HG03457 (cell line): ENCODE results near the gene MESP2.
A peak's percentile ranks its signal among the peaks of the same experiment; 100 is the strongest.

ENCODE experiments used
- ATAC-seq: cut with Tn5 transposase; IDR thresholded peaks from one replicate; pipeline ENCODE4 v1.9.1; 2021; ENCODE audit warnings: moderate number of reproducible peaks; ENCODE audit not compliant: unreplicated experiment

MESP2 gene

GRCh38 chr15:89776274-89777072 lies at the start of gene MESP2:
Gene MESP2 (plus strand): TSS chr15:89776332. CDS start chr15:89776358, 26 bp downstream.
- no peak for ATAC-seq

DNA sequence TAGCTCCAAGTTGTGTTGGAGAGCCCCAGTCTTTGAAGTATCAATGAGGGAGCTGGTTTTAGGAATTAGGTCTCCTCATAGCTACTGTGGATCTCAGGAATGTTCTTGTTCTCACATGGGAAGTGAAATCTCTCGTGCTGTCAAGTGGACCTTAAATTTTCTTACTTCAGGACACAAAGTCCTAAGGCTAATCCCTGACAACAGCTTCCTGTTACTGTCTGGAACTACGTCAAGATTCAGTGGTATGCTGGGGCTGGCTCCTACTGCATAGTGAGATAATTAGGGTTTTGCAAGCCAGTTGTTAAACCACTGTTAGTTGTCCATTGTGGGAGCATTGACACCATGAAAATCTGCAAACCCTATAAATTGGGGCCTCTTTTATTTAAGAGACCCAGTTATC lies 47.9 kb upstream of the MESP2 start:
- ATAC-seq: no peak

- no peak for ATAC-seq
Observed at GRCh38 chr15:89731275-89731674, 44.9 kb upstream of the MESP2 start.

DNA sequence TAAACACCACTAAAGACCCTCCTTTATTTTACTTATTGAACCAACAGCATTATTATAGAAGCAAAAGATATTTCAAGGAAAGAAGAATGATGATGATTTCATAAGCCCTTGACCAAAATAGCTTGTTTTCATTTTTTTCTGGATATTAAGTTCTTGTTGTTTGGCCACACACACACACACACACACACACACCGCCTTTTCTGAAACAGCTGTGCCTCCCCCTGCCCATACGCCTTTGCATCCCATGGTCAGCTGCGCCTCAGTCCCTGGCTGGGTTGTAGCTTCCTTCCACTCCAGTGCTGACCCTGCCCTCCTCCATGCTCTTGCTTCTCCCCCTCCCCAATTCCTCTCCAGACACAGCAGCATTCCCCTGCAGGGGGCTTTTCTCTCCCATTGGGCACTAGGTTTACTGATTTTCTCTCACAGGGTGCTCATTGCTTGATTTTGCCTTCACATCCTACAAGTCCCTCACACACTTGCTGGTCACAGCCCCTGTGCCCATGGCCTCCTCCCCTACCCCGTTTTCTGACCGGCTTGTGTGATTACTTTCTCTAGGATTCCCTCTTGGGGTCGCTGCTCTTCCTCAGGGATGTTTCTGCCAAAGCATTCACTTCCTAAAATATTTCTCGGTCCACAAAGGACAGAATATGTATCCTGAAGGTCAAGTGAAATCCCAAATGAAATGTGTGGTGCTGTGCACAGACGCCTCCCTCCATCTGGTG lies 43.5 kb upstream of the MESP2 start:
- ATAC-seq: no peak

DNA sequence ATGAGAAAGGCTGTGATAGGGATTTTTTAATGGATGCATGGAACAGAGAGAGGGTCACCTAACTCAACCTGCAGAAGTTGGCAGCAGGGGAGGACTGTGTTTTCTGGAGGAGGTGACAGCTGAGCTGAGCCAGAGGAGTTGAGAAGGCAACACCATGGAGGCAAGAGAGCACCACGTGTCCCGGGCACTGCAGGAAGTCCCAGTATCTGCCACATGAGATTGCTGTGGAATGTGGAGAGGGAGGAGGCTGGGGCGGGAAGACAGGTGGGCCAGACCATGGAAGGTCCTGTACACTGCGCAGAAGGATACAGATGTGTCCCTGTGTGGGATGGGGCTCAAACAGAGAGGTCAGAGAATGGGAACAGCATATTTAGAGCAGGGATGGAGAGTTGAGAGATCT lies 40.4 kb upstream of the MESP2 start:
- no peak for ATAC-seq

- ATAC-seq: no peak
Observed at GRCh38 chr15:89740137-89740536, 36.0 kb upstream of the MESP2 start.

GRCh38 chr15:89743011-89743410 lies 33.1 kb upstream of the MESP2 start:
- no peak for ATAC-seq

- ATAC-seq: no peak
Observed at GRCh38 chr15:89743594-89743993, 32.5 kb upstream of the MESP2 start.

- ATAC-seq: no peak
Observed at GRCh38 chr15:89745131-89745530, 31.0 kb upstream of the MESP2 start.

GRCh38 chr15:89745768-89746167 lies 30.4 kb upstream of the MESP2 start:
- no peak for ATAC-seq

- no peak for ATAC-seq
Observed at GRCh38 chr15:89746386-89746780, 29.7 kb upstream of the MESP2 start.

DNA sequence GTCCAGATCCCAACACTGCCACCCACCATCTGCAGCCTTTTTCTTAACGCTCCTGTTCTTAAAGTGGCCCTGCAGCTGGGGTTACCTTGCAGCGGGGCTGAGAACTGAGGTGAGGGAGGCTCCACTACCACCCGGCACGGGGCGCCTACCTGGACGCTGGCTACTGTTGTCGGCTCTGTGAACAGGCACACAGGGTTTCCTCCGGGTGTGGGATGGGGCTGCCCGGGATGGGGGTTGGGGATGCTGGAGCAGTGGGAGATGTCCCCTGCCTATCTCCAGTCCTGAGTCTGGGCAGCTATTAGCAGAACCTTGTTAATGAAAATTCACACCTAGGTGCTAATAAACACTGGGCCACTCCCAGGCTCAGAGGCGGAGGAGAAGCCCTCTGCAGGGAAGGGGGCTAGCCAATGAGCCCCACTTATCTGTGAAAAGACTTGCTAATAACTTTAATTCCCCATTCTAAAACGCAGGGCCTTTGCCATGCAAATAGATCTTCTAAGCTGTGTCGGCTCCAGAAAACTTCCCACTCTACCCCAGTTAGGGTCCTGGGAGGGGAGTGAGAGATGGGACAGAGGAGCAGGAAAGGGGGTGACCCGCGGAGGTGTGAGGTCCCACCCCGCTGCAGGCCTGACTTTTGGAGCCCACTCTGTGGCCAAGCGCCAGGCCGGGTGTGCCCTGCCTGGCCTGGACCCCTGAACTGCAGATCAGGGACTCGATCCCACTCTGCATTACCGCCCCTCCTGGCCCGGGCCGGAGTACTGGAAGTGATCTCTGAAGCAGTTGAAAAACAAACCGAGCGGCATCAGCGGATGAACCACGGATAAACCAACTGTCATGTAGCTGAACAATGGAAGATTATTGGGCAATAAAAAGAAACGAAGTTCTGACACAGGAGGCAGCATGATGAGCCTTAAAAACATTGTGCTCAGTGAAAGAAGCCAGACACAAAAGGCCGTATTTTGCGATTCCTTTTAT lies 28.1 kb upstream of the MESP2 start:
- no peak for ATAC-seq

- no peak for ATAC-seq
Observed at GRCh38 chr15:89749054-89749453, 27.1 kb upstream of the MESP2 start.

- no peak for ATAC-seq
Observed at GRCh38 chr15:89749526-89749925, 26.6 kb upstream of the MESP2 start.

DNA sequence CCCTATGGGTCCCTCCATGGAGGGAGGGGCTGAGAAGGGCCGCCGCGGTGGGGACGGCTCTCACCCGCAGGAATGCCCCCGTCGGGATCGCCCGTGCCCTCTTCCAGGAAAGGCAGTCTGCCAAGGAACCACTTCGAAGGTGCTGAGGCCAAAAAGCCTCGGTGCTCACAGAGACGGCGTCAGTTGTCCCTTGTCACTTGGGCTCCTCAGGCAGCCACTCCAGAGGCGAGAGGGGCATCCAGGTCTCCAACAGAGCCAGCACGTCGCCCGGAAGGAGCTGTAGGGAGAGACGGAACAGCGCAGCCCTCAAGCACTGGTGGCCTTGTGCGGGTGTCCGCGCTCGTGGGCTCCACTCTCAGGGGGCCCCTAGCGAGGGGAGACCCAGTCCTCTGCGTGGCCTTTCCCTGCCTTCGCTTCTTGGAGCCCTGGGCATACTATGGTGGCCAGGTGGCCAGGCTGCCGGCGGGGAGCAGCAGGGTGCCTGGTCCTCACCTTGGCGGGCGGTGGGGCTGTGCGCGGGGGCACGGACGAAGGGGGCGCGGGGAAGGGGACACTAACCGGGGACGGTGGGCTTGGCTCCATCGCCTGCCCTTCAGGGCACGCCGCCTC lies 26.1 kb upstream of the MESP2 start:
- no peak for ATAC-seq

DNA sequence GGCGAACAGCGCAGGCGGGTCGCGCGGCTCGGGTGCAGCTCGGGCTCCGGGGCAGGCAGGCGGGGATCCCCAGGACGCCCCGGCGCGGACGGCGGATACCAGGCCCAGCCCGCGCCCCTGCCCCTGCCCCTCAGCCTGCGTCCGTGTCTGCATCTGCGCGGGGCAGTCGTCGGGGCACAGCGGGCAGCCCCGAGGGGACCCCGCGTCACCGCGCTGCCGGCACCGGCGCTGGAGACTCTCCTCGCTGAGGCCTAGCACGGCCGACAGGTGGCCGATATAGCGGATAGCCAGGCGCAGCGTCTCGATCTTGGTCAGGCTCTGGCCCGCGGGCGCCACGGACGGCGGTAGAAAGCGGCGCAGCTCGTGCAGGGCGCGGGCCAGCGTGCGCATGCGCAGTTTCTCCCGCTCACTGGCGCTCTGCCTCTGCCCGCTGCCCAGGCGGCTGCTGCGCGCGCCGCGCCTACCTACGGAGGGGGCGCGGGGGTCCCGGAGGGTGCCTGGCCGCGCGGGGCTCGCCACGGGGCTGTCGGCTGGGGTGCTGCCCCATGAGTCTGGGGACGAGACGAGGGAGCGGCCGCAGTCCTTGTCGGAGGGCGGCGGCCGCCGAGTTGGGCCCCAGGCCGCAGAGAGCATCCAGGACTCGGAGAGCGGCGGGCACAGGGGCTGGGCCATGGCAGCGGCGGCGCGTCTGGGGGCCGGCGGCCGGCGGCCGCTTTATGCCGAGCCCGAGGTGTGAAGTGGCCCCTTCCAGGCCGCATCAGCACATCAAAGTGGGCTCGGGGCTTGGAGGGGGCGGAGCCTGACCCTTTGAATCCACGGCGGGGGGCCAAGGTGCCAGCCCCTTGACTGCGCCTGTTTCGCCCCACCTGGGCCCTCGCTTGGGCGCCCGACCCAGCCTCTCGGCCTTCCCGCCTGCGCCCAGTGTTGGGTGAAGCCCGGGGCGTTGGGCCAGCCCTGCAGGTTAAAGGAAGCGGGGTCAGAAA lies 25.3 kb upstream of the MESP2 start, which contains the start of gene MESP1:
TSS of gene MESP1 (minus strand) at position 690 of the 983 bp plus-strand sequence. CDS start at position 672, 18 bp downstream.
- peak; percentile 92 for ATAC-seq

DNA sequence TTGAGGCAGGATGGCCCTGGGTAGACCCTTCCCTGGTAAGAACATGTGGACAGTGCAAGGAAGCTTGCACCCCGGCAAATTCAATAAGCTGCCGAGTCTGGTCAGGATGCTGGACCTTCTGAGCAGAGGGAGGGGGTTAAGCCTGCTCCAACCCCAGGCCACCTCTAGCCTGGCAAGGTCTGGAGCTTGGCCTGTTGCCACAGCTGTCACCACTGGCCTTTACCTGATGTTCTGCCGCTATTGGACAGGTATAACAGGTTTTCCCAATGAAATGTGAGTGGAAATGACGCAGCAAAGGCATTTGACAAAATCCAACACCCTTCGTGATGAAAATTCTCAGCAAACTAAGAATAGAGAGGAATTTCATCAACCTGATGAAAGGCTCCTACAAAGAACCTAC lies 24.4 kb upstream of the MESP2 start:
- no peak for ATAC-seq

DNA sequence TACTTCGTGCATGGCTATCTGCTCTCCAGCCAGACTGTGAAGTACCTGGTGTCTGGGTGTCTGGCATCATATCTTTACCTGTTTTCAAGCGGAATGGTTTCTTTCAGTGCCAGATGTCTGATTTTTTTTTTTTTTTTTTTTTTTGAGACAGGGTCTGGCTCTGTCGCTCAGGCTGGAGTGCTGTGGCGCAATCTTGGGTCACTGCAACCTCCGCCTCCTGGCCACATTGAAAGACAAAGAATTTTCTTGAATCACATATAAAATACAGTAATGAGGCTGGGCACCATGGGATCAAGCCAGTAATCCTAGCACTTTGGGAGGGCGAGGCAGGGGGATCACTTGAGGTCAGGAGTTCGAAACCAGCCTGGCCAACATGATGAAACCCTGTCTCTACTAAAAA lies 22.3 kb upstream of the MESP2 start:
- no peak for ATAC-seq

DNA sequence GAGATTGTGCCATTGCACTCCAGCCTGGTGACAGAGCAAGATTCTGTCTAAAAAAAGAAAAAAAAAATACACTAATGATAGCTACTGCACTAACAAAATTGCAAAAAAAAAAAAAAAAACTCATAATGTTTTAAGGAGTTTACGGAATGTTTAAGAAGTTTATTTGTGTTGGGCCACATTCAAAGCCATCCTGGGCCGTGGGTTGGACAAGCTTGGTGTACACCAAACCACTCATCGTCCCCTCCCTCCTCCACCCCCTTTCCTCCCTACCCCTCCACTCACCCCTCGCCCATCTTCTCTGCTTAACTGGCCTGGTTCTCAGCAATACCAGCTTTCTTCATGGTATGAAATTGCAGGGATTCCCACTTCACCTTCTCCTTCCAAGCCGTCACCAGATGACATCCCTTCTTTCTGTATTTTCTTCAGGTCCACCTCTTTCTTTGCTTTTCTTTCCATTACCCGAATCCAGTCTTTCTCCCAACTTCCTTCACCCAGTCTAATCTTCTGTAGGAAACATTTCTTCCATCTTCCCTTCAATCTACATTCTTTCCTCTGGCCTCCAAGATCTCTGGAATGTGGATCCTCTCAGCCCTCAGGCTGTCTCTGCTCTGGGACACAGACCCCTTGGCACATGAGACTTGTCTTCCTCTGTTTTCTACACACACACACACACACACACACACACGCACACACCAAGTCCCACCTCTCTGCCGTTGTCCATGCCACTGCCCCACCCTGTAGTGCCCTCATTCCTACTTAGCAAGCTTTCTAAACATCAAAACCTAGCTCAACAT lies 21.6 kb upstream of the MESP2 start:
- ATAC-seq: no peak
